GM23338 (cell line): ENCODE results near the gene ESYT2. TPM values are rescaled to one million over a fixed set of nuclear protein-coding genes. Genes with fewer than 3 reads are reported as not detected.

Source experiments
- ATAC-seq: fragments of 200-7000 bp; cut with Tn5 transposase; 3 replicates; pipeline ENCODE4 v1.9.1; 2020
- DNase-seq: peaks from one replicate; pipeline ENCODE4 v3.0.0-alpha.2; 2015; ENCODE audit warnings: low spot score
- H2AFZ ChIP-seq: fragments of 200-600 bp; sonication (generic); 2 replicates; pipeline ENCODE4 v1.8.0; 2016; ENCODE audit warnings: antibody characterized with exemption, mild to moderate bottlenecking, moderate library complexity
- H3F3A ChIP-seq: fragments of 200-600 bp; sonication (generic); replicated peaks from 2 replicates; pipeline ENCODE4 v1.8.0; 2017; ENCODE audit warnings: antibody characterized with exemption, mixed run types, low read depth
- H3K27ac ChIP-seq: fragments of 200-600 bp; sonication (generic); 2 replicates; pipeline ENCODE4 v1.6.1; 2016; ENCODE audit warnings: low read depth
- H3K27me3 ChIP-seq: fragments of 200-600 bp; sonication (generic); 2 replicates; pipeline ENCODE4 v1.8.0; 2016; ENCODE audit warnings: mild to moderate bottlenecking, mixed run types, moderate library complexity; ENCODE audit not compliant: insufficient read depth
- H3K36me3 ChIP-seq: fragments of 200-600 bp; sonication (generic); 2 replicates; pipeline ENCODE4 v1.8.0; 2016; ENCODE audit warnings: mild to moderate bottlenecking; ENCODE audit not compliant: insufficient read depth
- H3K4me1 ChIP-seq: fragments of 200-600 bp; sonication (generic); 2 replicates; pipeline ENCODE4 v1.8.0; 2016; ENCODE audit warnings: mild to moderate bottlenecking, moderate library complexity; ENCODE audit not compliant: insufficient read depth
- H3K4me2 ChIP-seq: fragments of 200-600 bp; sonication (generic); 2 replicates; pipeline ENCODE4 v1.7.1; 2017; ENCODE audit warnings: mixed run types
- H3K4me3 ChIP-seq: fragments of 200-600 bp; sonication (generic); 2 replicates; pipeline ENCODE4 v1.6.1; 2016; ENCODE audit warnings: mixed run types
- H3K79me2 ChIP-seq: fragments of 200-600 bp; sonication (generic); replicated peaks from 2 replicates; pipeline ENCODE4 v1.8.0; 2017; ENCODE audit warnings: mild to moderate bottlenecking; ENCODE audit not compliant: insufficient read depth
- H3K9me2 ChIP-seq: fragments of 200-600 bp; sonication (generic); 2 replicates; pipeline ENCODE4 v1.8.0; 2017; ENCODE audit not compliant: insufficient read depth
- H4K20me1 ChIP-seq: fragments of 200-600 bp; sonication (generic); replicated peaks from 2 replicates; pipeline ENCODE4 v1.8.0; 2017; ENCODE audit warnings: mild to moderate bottlenecking; ENCODE audit not compliant: insufficient read depth
- H3K27ac Mint-ChIP-seq: 2 replicates; pipeline ENCODE4 v1.8.0; 2020; ENCODE audit warnings: inconsistent platforms, mild to moderate bottlenecking, moderate library complexity, mixed read lengths
- H3K27me3 Mint-ChIP-seq: 3 replicates; pipeline ENCODE4 v1.8.0; 2022; ENCODE audit warnings: low read depth, mild to moderate bottlenecking, moderate library complexity, mixed read lengths, inconsistent platforms; ENCODE audit not compliant: insufficient read depth, poor library complexity
- H3K36me3 Mint-ChIP-seq: 3 replicates; pipeline ENCODE4 v1.8.0; 2021; ENCODE audit warnings: low read depth, mild to moderate bottlenecking, inconsistent platforms, moderate library complexity, mixed read lengths
- H3K4me1 Mint-ChIP-seq: 3 replicates; pipeline ENCODE4 v1.8.0; 2020; ENCODE audit warnings: mild to moderate bottlenecking, inconsistent platforms, mixed read lengths
- H3K4me3 Mint-ChIP-seq: 3 replicates; pipeline ENCODE4 v1.8.0; 2021; ENCODE audit warnings: moderate library complexity, mild to moderate bottlenecking, inconsistent platforms, mixed read lengths
- H3K9me3 Mint-ChIP-seq: 3 replicates; pipeline ENCODE4 v1.8.0; 2020; ENCODE audit warnings: moderate library complexity, mild to moderate bottlenecking, inconsistent platforms, mixed read lengths
- EZH2phosphoT487 ChIP-seq: fragments of 200-600 bp; sonication (generic); IDR thresholded peaks from one replicate; pipeline ENCODE4 v1.8.1; 2018; ENCODE audit warnings: antibody characterized with exemption; ENCODE audit not compliant: unreplicated experiment
- POLR2AphosphoS5 ChIP-seq: IDR thresholded peaks from 2 replicates; pipeline ENCODE4 v1.6.1; 2016; ENCODE audit warnings: antibody characterized with exemption, low read depth
- STAT1 ChIP-seq: IDR thresholded peaks from one replicate; pipeline ENCODE4 v1.6.1; 2016; ENCODE audit warnings: antibody characterized with exemption; ENCODE audit not compliant: unreplicated experiment
- ZNF114 ChIP-seq: fragments of 250-450 bp; sonication (Bioruptor Pico); IDR thresholded peaks from 2 replicates; pipeline ENCODE4 v1.5.0; 2020; ENCODE audit warnings: mild to moderate bottlenecking, moderate library complexity
- ZNF331 ChIP-seq: fragments of 250-450 bp; sonication (Bioruptor Pico); IDR thresholded peaks from 2 replicates; pipeline ENCODE4 v1.5.0; 2020; ENCODE audit warnings: low read depth, mild to moderate bottlenecking, moderate library complexity
- polyA plus RNA-seq: library from polyadenylated mRNA; unstranded; fragments of >200 nt; fragmentation: Nextera tagmentation; extraction: Ambion mirVana; gene quantifications from 2 replicates; pipeline ENCODE4 v1.2.1, GENCODE V29; 2016
- total RNA-seq: library from RNA; depleted of rRNA; stranded (reverse); fragments of >200 nt; shearing (Covaris generic); gene quantifications from 2 replicates; pipeline ENCODE4 v1.2.3, GENCODE V29; 2014
- TF ChIP-seq, protein P1 (sequence below): IDR thresholded peaks from one replicate; pipeline ENCODE4 v1.6.1; 2018; ENCODE audit warnings: antibody characterized with exemption; ENCODE audit not compliant: unreplicated experiment
- TF ChIP-seq, protein P2 (sequence below), 2 experiments: fragments of 200-600 bp in 1 of 2; sonication (generic) in 1 of 2; conservative IDR thresholded peaks; 2 replicates each; pipeline versions ENCODE4 v1.5.1 to v1.6.1; 2016 to 2017; ENCODE audit warnings: antibody characterized with exemption in 2 of 2, low read depth in 2 of 2, mild to moderate bottlenecking in 2 of 2, moderate library complexity in 1 of 2

The ESYT2 gene
- total and polyA plus RNA-seq, 2 experiments from 2014 or later = 9.6 to 52.7 TPM

DNA sequence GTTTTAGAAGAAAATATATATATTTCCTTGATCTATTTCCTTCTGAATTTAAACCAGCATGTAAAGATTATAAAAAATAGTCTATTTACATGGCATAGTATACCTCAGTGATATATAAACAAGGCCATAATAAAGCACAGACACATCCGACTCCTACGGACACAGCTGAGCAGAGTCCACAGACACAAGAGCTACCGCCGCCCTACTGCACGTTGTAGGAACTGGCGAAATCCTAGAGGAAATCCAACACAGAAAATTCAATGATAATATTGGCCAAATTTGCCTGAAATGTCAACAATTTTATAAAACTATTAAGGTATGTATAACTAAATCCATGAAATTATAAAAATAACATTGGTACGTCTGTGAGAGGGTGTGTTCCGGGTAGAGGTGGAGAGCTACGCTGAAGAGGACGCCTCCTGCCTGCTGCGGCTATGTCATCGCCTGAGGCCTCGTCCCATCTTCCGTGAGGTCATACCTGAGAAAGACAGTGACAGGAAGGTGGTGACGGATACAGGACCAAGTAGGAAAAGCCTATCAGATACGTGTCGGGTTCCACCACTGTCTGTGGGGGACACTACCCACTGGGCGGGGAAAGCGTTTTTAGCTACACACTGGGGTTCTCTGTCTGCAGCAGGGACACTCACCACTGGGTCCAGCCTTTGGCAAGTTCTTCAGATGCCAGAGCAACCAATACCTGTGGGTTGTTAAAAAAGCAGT lies 95.4 kb downstream of the ESYT2 start:
- Mint-ChIP-seq H3K27ac (no peak overlapping the region), H3K27me3 (no peaks in the 10 kb centered on the region), H3K4me1 (peaks cover 30% of the 10 kb centered on the region), H3K4me3 (no peak overlapping the region), H3K36me3 (peaks cover 30% of the 10 kb centered on the region), H3K9me3 (no peaks in the 10 kb centered on the region)
- H4K20me1 ChIP-seq = no peaks in the 10 kb centered on the region; the same call in 1 of the 2 replicates
- no peak overlapping the region for H3K4me3 ChIP-seq
- H3K36me3 ChIP-seq = no peaks in the 10 kb centered on the region
- H3F3A ChIP-seq = 0 out of 2 replicates have a peak, but pooled peaks cover 4% of the 10 kb centered on the region
- DNase-seq (peak; percentile 47), ATAC-seq (peak; percentile 27; the same call in 2 of the 3 replicates)
- peaks cover 9% of the 10 kb centered on the region for H3K4me1 ChIP-seq
- H3K79me2 ChIP-seq = no peaks in the 10 kb centered on the region
- H3K27me3 ChIP-seq = no peaks in the 10 kb centered on the region
- H3K27ac ChIP-seq = no peak overlapping the region
- no peak overlapping the region for H3K4me2 ChIP-seq
- TF ChIP-seq, protein P1, sequence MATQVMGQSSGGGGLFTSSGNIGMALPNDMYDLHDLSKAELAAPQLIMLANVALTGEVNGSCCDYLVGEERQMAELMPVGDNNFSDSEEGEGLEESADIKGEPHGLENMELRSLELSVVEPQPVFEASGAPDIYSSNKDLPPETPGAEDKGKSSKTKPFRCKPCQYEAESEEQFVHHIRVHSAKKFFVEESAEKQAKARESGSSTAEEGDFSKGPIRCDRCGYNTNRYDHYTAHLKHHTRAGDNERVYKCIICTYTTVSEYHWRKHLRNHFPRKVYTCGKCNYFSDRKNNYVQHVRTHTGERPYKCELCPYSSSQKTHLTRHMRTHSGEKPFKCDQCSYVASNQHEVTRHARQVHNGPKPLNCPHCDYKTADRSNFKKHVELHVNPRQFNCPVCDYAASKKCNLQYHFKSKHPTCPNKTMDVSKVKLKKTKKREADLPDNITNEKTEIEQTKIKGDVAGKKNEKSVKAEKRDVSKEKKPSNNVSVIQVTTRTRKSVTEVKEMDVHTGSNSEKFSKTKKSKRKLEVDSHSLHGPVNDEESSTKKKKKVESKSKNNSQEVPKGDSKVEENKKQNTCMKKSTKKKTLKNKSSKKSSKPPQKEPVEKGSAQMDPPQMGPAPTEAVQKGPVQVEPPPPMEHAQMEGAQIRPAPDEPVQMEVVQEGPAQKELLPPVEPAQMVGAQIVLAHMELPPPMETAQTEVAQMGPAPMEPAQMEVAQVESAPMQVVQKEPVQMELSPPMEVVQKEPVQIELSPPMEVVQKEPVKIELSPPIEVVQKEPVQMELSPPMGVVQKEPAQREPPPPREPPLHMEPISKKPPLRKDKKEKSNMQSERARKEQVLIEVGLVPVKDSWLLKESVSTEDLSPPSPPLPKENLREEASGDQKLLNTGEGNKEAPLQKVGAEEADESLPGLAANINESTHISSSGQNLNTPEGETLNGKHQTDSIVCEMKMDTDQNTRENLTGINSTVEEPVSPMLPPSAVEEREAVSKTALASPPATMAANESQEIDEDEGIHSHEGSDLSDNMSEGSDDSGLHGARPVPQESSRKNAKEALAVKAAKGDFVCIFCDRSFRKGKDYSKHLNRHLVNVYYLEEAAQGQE = no peak
- no peak for TF ChIP-seq EZH2phosphoT487
- TF ChIP-seq, protein P2, sequence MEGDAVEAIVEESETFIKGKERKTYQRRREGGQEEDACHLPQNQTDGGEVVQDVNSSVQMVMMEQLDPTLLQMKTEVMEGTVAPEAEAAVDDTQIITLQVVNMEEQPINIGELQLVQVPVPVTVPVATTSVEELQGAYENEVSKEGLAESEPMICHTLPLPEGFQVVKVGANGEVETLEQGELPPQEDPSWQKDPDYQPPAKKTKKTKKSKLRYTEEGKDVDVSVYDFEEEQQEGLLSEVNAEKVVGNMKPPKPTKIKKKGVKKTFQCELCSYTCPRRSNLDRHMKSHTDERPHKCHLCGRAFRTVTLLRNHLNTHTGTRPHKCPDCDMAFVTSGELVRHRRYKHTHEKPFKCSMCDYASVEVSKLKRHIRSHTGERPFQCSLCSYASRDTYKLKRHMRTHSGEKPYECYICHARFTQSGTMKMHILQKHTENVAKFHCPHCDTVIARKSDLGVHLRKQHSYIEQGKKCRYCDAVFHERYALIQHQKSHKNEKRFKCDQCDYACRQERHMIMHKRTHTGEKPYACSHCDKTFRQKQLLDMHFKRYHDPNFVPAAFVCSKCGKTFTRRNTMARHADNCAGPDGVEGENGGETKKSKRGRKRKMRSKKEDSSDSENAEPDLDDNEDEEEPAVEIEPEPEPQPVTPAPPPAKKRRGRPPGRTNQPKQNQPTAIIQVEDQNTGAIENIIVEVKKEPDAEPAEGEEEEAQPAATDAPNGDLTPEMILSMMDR (conservative IDR thresholded peaks at IDR 0.05; ENCODE audit: low read depth in 2 of 2) = peak; percentile 39 to 54
- TF ChIP-seq STAT1 = no peak
- no peak overlapping the region for H2AFZ ChIP-seq
- no peaks in the 10 kb centered on the region for H3K9me2 ChIP-seq

DNA sequence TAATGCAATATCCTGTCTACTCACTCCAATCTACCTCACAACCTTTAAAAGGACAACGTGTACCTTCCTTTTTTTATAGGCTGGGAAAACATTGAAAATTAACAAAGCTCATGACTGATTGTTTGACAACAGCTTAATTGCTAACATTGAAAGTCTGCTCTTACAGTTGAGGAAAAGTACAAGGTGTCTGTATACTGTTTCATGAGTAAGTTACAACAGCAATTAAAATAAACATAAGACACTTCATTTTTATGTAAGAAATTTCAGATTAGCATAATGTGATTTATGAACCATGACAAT lies 96.1 kb downstream of the ESYT2 start:
- ATAC-seq (no peak), DNase-seq (no peak)
- Histone ChIP-seq H4K20me1 (no peaks in the 10 kb centered on the region; the same call in 1 of the 2 replicates), H3K9me2 (0 out of 2 replicates have a peak, but pooled peaks cover 4% of the 10 kb centered on the region), H3K27ac (no peak overlapping the region), H3K4me3 (no peak overlapping the region), H3K27me3 (no peaks in the 10 kb centered on the region), H2AFZ (no peak overlapping the region), H3K36me3 (no peaks in the 10 kb centered on the region), H3K4me2 (no peak overlapping the region), H3F3A (0 out of 2 replicates have a peak, but pooled peaks cover 4% of the 10 kb centered on the region), H3K4me1 (peaks cover 9% of the 10 kb centered on the region), H3K79me2 (no peaks in the 10 kb centered on the region)
- Mint-ChIP-seq H3K4me3 (no peak overlapping the region), H3K4me1 (peaks cover 34% of the 10 kb centered on the region), H3K27me3 (peaks cover 5% of the 10 kb centered on the region), H3K9me3 (no peaks in the 10 kb centered on the region), H3K36me3 (peaks cover 23% of the 10 kb centered on the region), H3K27ac (no peak overlapping the region)
- TF ChIP-seq, protein P2 (conservative IDR thresholded peaks at IDR 0.05; ENCODE audit: low read depth in 2 of 2) = no peak
- no peak for TF ChIP-seq ZNF114 (CRISPR knock-in tag)
- no peak for TF ChIP-seq ZNF331 (CRISPR knock-in tag)
- TF ChIP-seq POLR2AphosphoS5 = no peak
